ENCODE data around the gene TMEM9B. TPM values are rescaled to one million over a fixed set of nuclear protein-coding genes. Genes with fewer than 3 reads are reported as not detected.

TMEM9B gene
- total and polyA plus RNA-seq, 2 donors (not counting 1 experiment from before 2014, with no cell fraction given), result 15.0 to 30.4 TPM

- no peak overlapping the region for H3K9ac ChIP-seq (ENCODE audit: low read length)
- no peaks in the 10 kb centered on the region for H3K27me3 Mint-ChIP-seq
- H3K27me3 ChIP-seq (replicated peaks in 1 of 4; ENCODE audit: control extremely low read depth in 1 of 4, control insufficient read depth in 3 of 4, insufficient read depth in 4 of 4, low read length in 3 of 4), result no peaks in the 10 kb centered on the region
- H3K79me2 ChIP-seq (ENCODE audit: control insufficient read depth, insufficient read depth, low read length), result no peaks in the 10 kb centered on the region
- H3K4me3 Mint-ChIP-seq, result no peak overlapping the region
- POLR2A ChIA-PET, result no interaction called here
- DNase-seq (no peak), ATAC-seq (ENCODE audit: low read depth) (no peak)
- CTCF ChIA-PET, result interaction anchor here (0.5 kb wide), 1 partner anchor 634 kb away, joined by 4 read pairs; no protein-coding TSS in a partner anchor
- no peaks in the 10 kb centered on the region for H3K9me3 ChIP-seq (ENCODE audit: control extremely low read depth in 1 of 3, control insufficient read depth in 2 of 3, insufficient read depth in 1 of 3, low read length in 2 of 3)
- no peaks in the 10 kb centered on the region for H3K4me1 ChIP-seq (ENCODE audit: control insufficient read depth in 2 of 2, insufficient read depth in 2 of 2, low read length in 2 of 2)
- no peak for TF ChIP-seq EZH2 (IDR thresholded peaks at IDR 0.05; ENCODE audit: borderline replicate concordance, insufficient read depth, low read depth, low read length, poor library complexity, severe bottlenecking)
- no peak for TF ChIP-seq CTCF (IDR thresholded peaks at IDR 0.05)
- intact Hi-C loops (cut with micrococcal nuclease), result no loop called here
- H4K20me1 ChIP-seq (ENCODE audit: control insufficient read depth, insufficient read depth, low read length, poor library complexity, severe bottlenecking), result no peaks in the 10 kb centered on the region
- no peaks in the 10 kb centered on the region for H3K4me1 Mint-ChIP-seq
- H3K4me3 ChIP-seq (ENCODE audit: control extremely low read depth in 1 of 5, extremely low read depth in 1 of 5, insufficient read depth in 1 of 5, low read depth in 2 of 5, low read length in 4 of 5), result no peak overlapping the region
- H2AFZ ChIP-seq (ENCODE audit: insufficient read depth, low read depth, low read length, poor library complexity, severe bottlenecking), result no peak overlapping the region
- H3K27ac ChIP-seq (ENCODE audit: low read length in 2 of 2), result no peak overlapping the region
- H3K27ac Mint-ChIP-seq, result no peak overlapping the region
- no peak overlapping the region for H3K4me2 ChIP-seq (replicated peaks; ENCODE audit: low read depth, low read length, poor library complexity, severe bottlenecking)
- no peaks in the 10 kb centered on the region for H3K9me3 Mint-ChIP-seq (ENCODE audit: insufficient read depth)
- WGBS (ENCODE audit: insufficient coverage), result 98% methylated on average over 7 of the region's 9 CpGs
- H3K36me3 ChIP-seq (replicated peaks in 1 of 2; ENCODE audit: control extremely low read depth in 1 of 2, control insufficient read depth in 1 of 2, extremely low read depth in 1 of 2, insufficient read depth in 2 of 2, low read length in 1 of 2), result no peaks in the 10 kb centered on the region
Observed at GRCh38 chr11:8928981-8929615, 35.1 kb downstream of the TMEM9B start.

DNA sequence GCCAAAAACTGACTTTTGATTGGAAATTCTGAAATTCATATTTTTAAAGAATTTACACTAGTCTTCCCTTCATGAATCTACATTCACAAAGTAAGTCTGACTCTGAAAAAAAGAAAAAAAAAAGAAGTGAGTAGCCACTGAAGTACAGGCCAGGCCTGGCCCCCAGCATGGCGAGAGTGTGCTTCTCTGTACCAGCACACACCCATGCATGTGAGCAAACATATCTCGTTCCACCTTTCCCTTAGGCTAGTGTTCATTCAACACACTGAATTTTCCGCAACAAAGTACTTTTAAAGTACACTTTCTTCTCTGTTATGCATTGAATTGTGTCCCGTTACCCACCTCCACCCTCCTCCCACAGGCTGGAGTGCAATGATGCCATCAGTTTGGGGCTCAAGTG is 36.0 kb downstream of the TMEM9B start:
- H3K9me3 ChIP-seq (ENCODE audit: control extremely low read depth in 1 of 3, control insufficient read depth in 2 of 3, insufficient read depth in 1 of 3, low read length in 2 of 3), result no peaks in the 10 kb centered on the region
- H3K4me3 Mint-ChIP-seq, result no peak overlapping the region
- no peak overlapping the region for H3K4me3 ChIP-seq (ENCODE audit: control extremely low read depth in 1 of 5, extremely low read depth in 1 of 5, insufficient read depth in 1 of 5, low read depth in 2 of 5, low read length in 4 of 5)
- H3K27me3 ChIP-seq (replicated peaks in 1 of 4; ENCODE audit: control extremely low read depth in 1 of 4, control insufficient read depth in 3 of 4, insufficient read depth in 4 of 4, low read length in 3 of 4), result no peaks in the 10 kb centered on the region
- ChIA-PET CTCF (no interaction called here), POLR2A (no interaction called here)
- H2AFZ ChIP-seq (ENCODE audit: insufficient read depth, low read depth, low read length, poor library complexity, severe bottlenecking), result no peak overlapping the region
- no peak for ATAC-seq (ENCODE audit: low read depth)
- H3K4me1 ChIP-seq (ENCODE audit: control insufficient read depth in 2 of 2, insufficient read depth in 2 of 2, low read length in 2 of 2), result no peaks in the 10 kb centered on the region
- no peak overlapping the region for H3K4me2 ChIP-seq (replicated peaks; ENCODE audit: low read depth, low read length, poor library complexity, severe bottlenecking)
- no peaks in the 10 kb centered on the region for H3K36me3 ChIP-seq (replicated peaks in 1 of 2; ENCODE audit: control extremely low read depth in 1 of 2, control insufficient read depth in 1 of 2, extremely low read depth in 1 of 2, insufficient read depth in 2 of 2, low read length in 1 of 2)
- H3K27ac ChIP-seq (ENCODE audit: low read length in 2 of 2), result no peak overlapping the region
- H3K27me3 Mint-ChIP-seq, result no peaks in the 10 kb centered on the region
- H3K9ac ChIP-seq (ENCODE audit: low read length), result no peak overlapping the region
- H3K9me3 Mint-ChIP-seq (ENCODE audit: insufficient read depth), result no peaks in the 10 kb centered on the region
- no peak overlapping the region for H3K27ac Mint-ChIP-seq
- no peaks in the 10 kb centered on the region for H3K79me2 ChIP-seq (ENCODE audit: control insufficient read depth, insufficient read depth, low read length)
- no peak for DNase-seq
- no peaks in the 10 kb centered on the region for H4K20me1 ChIP-seq (ENCODE audit: control insufficient read depth, insufficient read depth, low read length, poor library complexity, severe bottlenecking)
- intact Hi-C loops (cut with micrococcal nuclease), result no loop called here
- TF ChIP-seq CTCF (IDR thresholded peaks at IDR 0.05), result no peak
- no peak for TF ChIP-seq EZH2 (IDR thresholded peaks at IDR 0.05; ENCODE audit: borderline replicate concordance, insufficient read depth, low read depth, low read length, poor library complexity, severe bottlenecking)
- H3K4me1 Mint-ChIP-seq, result no peaks in the 10 kb centered on the region
- 98% methylated on average over 4 of the region's 4 CpGs for WGBS (ENCODE audit: insufficient coverage)

Data from B cell (primary cell).